NCI-H2196 treated with DMSO at 0.1 percent for 48 hours (cell line): Measurements from ENCODE around the gene RGL1.

Source experiments
- DNase-seq: peaks from one replicate; lab custom pipeline; 2025; ENCODE audit not compliant: unreplicated experiment; lab: John Stamatoyannopoulos, UW

Gene RGL1

GRCh38 chr1:183912265-183912886 lies 107.5 kb downstream of the RGL1 start:
- DNase-seq, result no peak

- DNase-seq, result no peak
Measured at GRCh38 chr1:183913567-183913993, 108.7 kb downstream of the RGL1 start.

- no peak for DNase-seq
Measured at GRCh38 chr1:183914276-183914675, 109.4 kb downstream of the RGL1 start.

GRCh38 chr1:183914891-183915290 lies 110.0 kb downstream of the RGL1 start:
- no peak for DNase-seq

DNA sequence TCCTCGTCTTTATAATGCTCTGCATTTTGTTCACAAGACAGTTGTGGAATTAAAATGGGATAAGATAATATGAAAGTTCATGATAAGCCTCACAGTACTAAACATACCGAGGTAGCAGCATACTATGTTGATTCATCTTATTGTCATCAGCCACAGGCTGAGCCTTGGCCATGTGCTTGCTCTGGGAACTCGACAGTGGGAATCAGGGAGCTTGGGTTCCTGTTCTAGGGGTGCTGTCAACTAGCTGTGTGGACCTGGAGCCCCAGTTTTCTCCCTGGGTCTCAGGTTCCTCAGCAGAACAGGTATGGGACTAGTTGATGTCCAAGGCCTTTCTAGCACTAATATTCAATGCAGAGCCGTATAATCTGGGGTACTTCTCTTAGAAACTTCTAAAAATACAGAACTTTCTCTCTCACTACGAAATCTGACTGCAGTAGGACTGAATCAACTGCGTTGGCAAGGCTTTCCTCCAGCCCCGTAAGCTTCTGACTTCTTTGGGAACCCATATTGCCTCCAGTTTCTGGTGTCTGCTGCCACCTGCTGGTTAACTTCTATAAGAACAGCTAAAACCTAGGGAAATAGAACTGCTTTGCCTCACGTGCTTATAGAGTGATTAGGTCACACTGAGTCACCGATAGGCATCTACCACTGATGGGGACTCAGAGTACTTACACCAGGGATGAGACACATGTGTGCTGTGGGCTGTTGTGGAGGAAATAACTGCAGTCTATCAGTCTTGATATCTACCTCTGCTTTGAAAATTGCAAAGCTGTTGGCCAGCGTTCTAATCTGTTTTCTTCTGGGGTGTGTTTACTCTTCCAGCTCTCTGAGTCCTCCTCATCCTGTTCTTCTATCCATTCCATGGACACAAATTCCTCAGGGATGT lies 110.9 kb downstream of the RGL1 start:
- DNase-seq, result peak; percentile 80

- DNase-seq, result no peak
Measured at GRCh38 chr1:183916574-183916973, 111.7 kb downstream of the RGL1 start.

- DNase-seq, result no peak
Measured at GRCh38 chr1:183918589-183918988, 113.7 kb downstream of the RGL1 start.

DNA sequence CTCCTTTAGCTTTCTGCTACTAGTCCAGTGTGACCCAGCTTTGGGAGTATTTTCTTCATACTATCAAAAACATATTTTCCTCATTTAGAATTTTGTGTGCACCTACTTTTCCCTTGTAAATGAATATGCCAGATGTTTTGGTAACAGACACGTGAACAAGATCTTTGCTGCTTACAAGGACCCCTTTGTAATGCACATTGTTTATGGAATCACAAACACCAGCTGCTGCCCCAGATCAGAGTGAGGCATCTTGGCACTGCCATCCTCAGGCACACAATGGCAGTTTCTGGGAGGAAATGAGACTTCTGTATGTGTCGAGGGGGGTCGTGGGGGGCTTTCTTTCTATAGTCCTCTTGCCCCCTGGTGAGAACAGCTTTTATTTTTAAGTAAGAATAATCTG lies 115.7 kb downstream of the RGL1 start:
- DNase-seq, result no peak

- no peak for DNase-seq
Measured at GRCh38 chr1:183922197-183922596, 117.3 kb downstream of the RGL1 start.

- no peak for DNase-seq
Measured at GRCh38 chr1:183925947-183926346, 121.0 kb downstream of the RGL1 start.

GRCh38 chr1:183926983-183927382 lies 122.1 kb downstream of the RGL1 start:
- no peak for DNase-seq

DNA sequence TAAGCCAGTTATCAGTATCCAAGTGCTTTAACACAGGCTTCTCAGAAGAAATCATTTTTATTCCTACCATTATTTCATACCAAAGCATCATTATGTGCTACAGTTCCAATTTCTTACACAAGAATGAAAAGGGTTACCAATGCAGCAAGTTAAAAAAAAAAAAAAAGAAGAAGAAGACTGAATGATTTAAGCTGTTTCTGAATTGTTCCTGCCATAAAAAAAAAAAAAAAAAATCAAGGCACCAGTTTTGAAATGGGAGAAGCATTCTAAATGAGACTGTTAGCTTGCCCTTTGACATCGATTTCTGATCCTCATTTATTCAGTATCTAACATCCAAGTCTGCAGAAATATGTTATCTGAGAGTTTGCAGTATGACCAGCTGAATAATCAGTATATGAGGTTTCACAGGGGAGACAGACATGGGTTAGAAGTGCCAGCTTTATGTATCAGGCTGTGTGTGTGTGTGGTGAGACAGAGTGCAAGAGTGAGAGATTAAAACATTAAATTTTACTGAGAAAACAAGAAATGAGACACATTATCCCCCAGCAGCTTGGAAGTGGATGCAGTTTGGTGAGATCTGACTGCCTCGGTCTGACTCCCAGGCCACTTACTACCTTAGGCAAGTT lies 126.8 kb downstream of the RGL1 start:
- no peak for DNase-seq

DNA sequence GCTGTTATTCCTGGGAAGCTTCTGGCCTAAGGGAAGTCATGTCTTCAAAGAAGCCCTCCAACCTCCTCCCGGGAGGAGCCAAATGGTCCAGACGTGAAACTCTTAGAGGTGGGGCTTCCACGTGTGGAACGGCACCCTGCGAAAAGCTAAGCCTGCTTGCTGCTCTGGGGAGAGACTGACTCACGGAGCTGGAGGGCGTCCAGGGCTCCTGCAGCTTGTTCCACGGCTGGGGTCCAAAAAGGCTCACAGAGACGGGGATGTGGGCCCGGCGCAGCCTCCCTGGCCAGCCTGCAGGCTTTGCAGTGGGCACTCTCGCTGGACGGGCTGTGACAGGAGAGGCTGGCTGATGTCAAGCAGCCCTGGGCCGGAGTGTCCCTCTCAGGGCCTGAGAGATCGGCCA lies 127.5 kb downstream of the RGL1 start:
- no peak for DNase-seq

GRCh38 chr1:183933528-183934179 lies 128.7 kb downstream of the RGL1 start:
- DNase-seq, result no peak

- DNase-seq, result no peak
Measured at GRCh38 chr1:183934314-183934713, 129.4 kb downstream of the RGL1 start.

- no peak for DNase-seq
Measured at GRCh38 chr1:183936009-183936408, 131.1 kb downstream of the RGL1 start.

GRCh38 chr1:183936791-183937190 lies 131.9 kb downstream of the RGL1 start:
- DNase-seq, result no peak

GRCh38 chr1:183937611-183938010 lies 132.7 kb downstream of the RGL1 start:
- no peak for DNase-seq

DNA sequence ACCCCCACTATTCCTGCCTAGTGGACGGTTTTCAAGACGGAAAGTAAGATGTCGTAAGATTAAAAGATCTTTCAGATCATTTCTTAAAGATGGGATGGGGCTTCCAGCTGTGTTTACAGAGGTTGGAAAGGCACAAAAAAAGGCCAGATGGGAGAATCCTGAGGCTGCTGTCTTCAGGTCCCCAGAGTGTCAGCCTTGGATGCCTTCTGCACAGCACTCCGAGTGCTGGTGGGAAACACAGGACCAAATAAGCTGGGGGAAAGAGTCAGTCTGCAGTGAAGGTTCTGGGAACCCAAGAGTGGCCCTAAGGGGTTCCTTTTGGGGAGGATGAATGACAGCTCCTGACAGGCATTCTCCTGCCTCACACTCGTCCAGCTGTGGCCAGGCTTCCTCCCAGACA lies 136.1 kb downstream of the RGL1 start:
- DNase-seq, result no peak

- no peak for DNase-seq
Measured at GRCh38 chr1:183942933-183943693, 138.2 kb downstream of the RGL1 start.
